ENCODE data around the gene LAGE3.
"Not testable (repeated sequence)": the region's sequence is repeated elsewhere in the genome, so short reads cannot be mapped to it uniquely, and the experiment has no call there.

The LAGE3 gene

GRCh38 chrX:154505734-154506133, 26.7 kb upstream of the LAGE3 start:
- H3K4me3 ChIP-seq (ENCODE audit: low read depth, low read length) = no peak overlapping the region
- no peak for DNase-seq (ENCODE audit: low read depth)

GRCh38 chrX:154502989-154503388, 23.9 kb upstream of the LAGE3 start:
- no peak for DNase-seq (ENCODE audit: low read depth)
- H3K4me3 ChIP-seq (ENCODE audit: low read depth, low read length) = no peak overlapping the region

GRCh38 chrX:154502098-154502497, 23.0 kb upstream of the LAGE3 start:
- no peak for DNase-seq (ENCODE audit: low read depth)
- H3K4me3 ChIP-seq (ENCODE audit: low read depth, low read length) = no peak overlapping the region

GRCh38 chrX:154501423-154501822, 22.3 kb upstream of the LAGE3 start:
- H3K4me3 ChIP-seq (ENCODE audit: low read depth, low read length); DNase-seq (ENCODE audit: low read depth): not testable (repeated sequence)

- DNase-seq (ENCODE audit: low read depth) = not testable (repeated sequence)
These were observed 17.6 kb upstream of the LAGE3 start for GRCh38 chrX:154496591-154497137.

GRCh38 chrX:154495472-154495922, 16.4 kb upstream of the LAGE3 start:
- H3K4me3 ChIP-seq (ENCODE audit: low read depth, low read length) = no peak overlapping the region
- DNase-seq (ENCODE audit: low read depth) = no peak

More at GRCh38 chrX:154496591-154497137, 17.6 kb upstream of the LAGE3 start:
- H3K4me3 ChIP-seq (ENCODE audit: low read depth, low read length) = not testable (repeated sequence)

- H3K4me3 ChIP-seq (ENCODE audit: low read depth, low read length) = no peak overlapping the region
- DNase-seq (ENCODE audit: low read depth) = no peak
These were observed 15.6 kb upstream of the LAGE3 start for GRCh38 chrX:154494715-154495114.

- peak; percentile 77 for DNase-seq (ENCODE audit: low read depth)
- H3K4me3 ChIP-seq (ENCODE audit: low read depth, low read length) = peak within 1 kb of the TSS; percentile 66
These were observed 11.5 kb upstream of the LAGE3 start, which contains the start of gene SLC10A3 for GRCh38 chrX:154490414-154491083. Gene SLC10A3 (minus strand): TSS chrX:154490629. CDS start chrX:154488940, 1,689 bp downstream.

- peak overlapping the region; percentile 66 for H3K4me3 ChIP-seq (ENCODE audit: low read depth, low read length)
- no peak for DNase-seq (ENCODE audit: low read depth)
These were observed 10.9 kb upstream of the LAGE3 start for GRCh38 chrX:154490021-154490413.

- DNase-seq (ENCODE audit: low read depth) = no peak
- H3K4me3 ChIP-seq (ENCODE audit: low read depth, low read length) = peak overlapping the region; percentile 66
These were observed 10.1 kb upstream of the LAGE3 start for GRCh38 chrX:154489182-154489581.

- H3K4me3 ChIP-seq (ENCODE audit: low read depth, low read length) = no peak overlapping the region
- DNase-seq (ENCODE audit: low read depth) = no peak
These were observed 9.4 kb upstream of the LAGE3 start for GRCh38 chrX:154488336-154489075.

GRCh38 chrX:154487518-154488290, 8.6 kb upstream of the LAGE3 start:
- no peak for DNase-seq (ENCODE audit: low read depth)
- no peak overlapping the region for H3K4me3 ChIP-seq (ENCODE audit: low read depth, low read length)

GRCh38 chrX:154486396-154487207, 7.5 kb upstream of the LAGE3 start, which contains the start of gene UBL4A:
Gene UBL4A (minus strand): TSS chrX:154486615. CDS start chrX:154486584, 31 bp downstream.
- peak; percentile 4 for DNase-seq (ENCODE audit: low read depth)
- H3K4me3 ChIP-seq (ENCODE audit: low read depth, low read length) = peak within 1 kb of the TSS; percentile 47

- H3K4me3 ChIP-seq (ENCODE audit: low read depth, low read length) = peak overlapping the region; percentile 47
- no peak for DNase-seq (ENCODE audit: low read depth)
These were observed 6.9 kb upstream of the LAGE3 start for GRCh38 chrX:154486052-154486395.

- no peak for DNase-seq (ENCODE audit: low read depth)
- peak overlapping the region; percentile 47 for H3K4me3 ChIP-seq (ENCODE audit: low read depth, low read length)
These were observed 6.3 kb upstream of the LAGE3 start for GRCh38 chrX:154485150-154486051.

GRCh38 chrX:154484255-154485149, 5.4 kb upstream of the LAGE3 start:
- H3K4me3 ChIP-seq (ENCODE audit: low read depth, low read length) = no peak overlapping the region
- DNase-seq (ENCODE audit: low read depth) = no peak

GRCh38 chrX:154483325-154483724, 4.2 kb upstream of the LAGE3 start:
- no peak overlapping the region for H3K4me3 ChIP-seq (ENCODE audit: low read depth, low read length)
- no peak for DNase-seq (ENCODE audit: low read depth)

Data from skeletal muscle cell (primary cell).